ENCODE measurements around the gene LRRC59.

The LRRC59 gene

GRCh38 chr17:50414808-50415207 lies 17.5 kb upstream of the LRRC59 start:
- no peak for DNase-seq (ENCODE audit: low read depth in 1 of 2, low spot score in 1 of 2)
- H3K27ac ChIP-seq (replicated peaks), result no peak overlapping the region
- no peaks in the 10 kb centered on the region for H3K27me3 ChIP-seq (ENCODE audit: insufficient read depth, poor library complexity, severe bottlenecking)
- H3K4me3 ChIP-seq (replicated peaks; ENCODE audit: insufficient read depth, low read length), result no peak overlapping the region
- TF ChIP-seq SPI1 (IDR thresholded peaks at IDR 0.05; ENCODE audit: borderline replicate concordance, low read depth), result no peak
- no peak for TF ChIP-seq REST (IDR thresholded peaks at IDR 0.05; ENCODE audit: insufficient replicate concordance, low read depth)
- no peak for TF ChIP-seq POLR2AphosphoS5 (IDR thresholded peaks at IDR 0.05; ENCODE audit: low read depth)
- no peak for TF ChIP-seq GABPA (IDR thresholded peaks at IDR 0.05; ENCODE audit: low read depth)
- no peak for TF ChIP-seq CTCF (IDR thresholded peaks at IDR 0.05; ENCODE audit: insufficient read depth, low read length)

GRCh38 chr17:50412188-50412732 lies 14.9 kb upstream of the LRRC59 start:
- no peak overlapping the region for H3K27ac ChIP-seq (replicated peaks)
- no peak overlapping the region for H3K4me3 ChIP-seq (replicated peaks; ENCODE audit: insufficient read depth, low read length)
- TF ChIP-seq REST (IDR thresholded peaks at IDR 0.05; ENCODE audit: insufficient replicate concordance, low read depth), result no peak
- no peak for TF ChIP-seq GABPA (IDR thresholded peaks at IDR 0.05; ENCODE audit: low read depth)
- no peak for TF ChIP-seq SPI1 (IDR thresholded peaks at IDR 0.05; ENCODE audit: borderline replicate concordance, low read depth)
- no peak for TF ChIP-seq CTCF (IDR thresholded peaks at IDR 0.05; ENCODE audit: insufficient read depth, low read length)
- TF ChIP-seq POLR2AphosphoS5 (IDR thresholded peaks at IDR 0.05; ENCODE audit: low read depth), result no peak
- no peaks in the 10 kb centered on the region for H3K27me3 ChIP-seq (ENCODE audit: insufficient read depth, poor library complexity, severe bottlenecking)
- DNase-seq (ENCODE audit: low read depth in 1 of 2, low spot score in 1 of 2), result no peak

GRCh38 chr17:50407921-50408320 lies 10.6 kb upstream of the LRRC59 start:
- Histone ChIP-seq H3K4me3 (replicated peaks; ENCODE audit: insufficient read depth, low read length) (no peak overlapping the region), H3K27me3 (ENCODE audit: insufficient read depth, poor library complexity, severe bottlenecking) (no peaks in the 10 kb centered on the region), H3K27ac (replicated peaks) (no peak overlapping the region)
- TF ChIP-seq SPI1 (IDR thresholded peaks at IDR 0.05; ENCODE audit: borderline replicate concordance, low read depth) (no peak), CTCF (IDR thresholded peaks at IDR 0.05; ENCODE audit: insufficient read depth, low read length) (no peak), POLR2AphosphoS5 (IDR thresholded peaks at IDR 0.05; ENCODE audit: low read depth) (no peak), GABPA (IDR thresholded peaks at IDR 0.05; ENCODE audit: low read depth) (no peak), REST (IDR thresholded peaks at IDR 0.05; ENCODE audit: insufficient replicate concordance, low read depth) (no peak)
- DNase-seq (ENCODE audit: low read depth in 1 of 2, low spot score in 1 of 2), result no peak

Data from HL-60 (cell line).